Nephron (organoid): Measurements from ENCODE around the gene TCERG1L.

Experiments
- H3K27ac Mint-ChIP-seq, 3 experiments: 2 replicates each; pipeline ENCODE4 v1.8.0; 2020; ENCODE audit warnings: mixed read lengths in 3 of 3, mild to moderate bottlenecking in 2 of 3, moderate library complexity in 1 of 3
- H3K27me3 Mint-ChIP-seq: 2 replicates; pipeline ENCODE4 v1.8.0; 2021; ENCODE audit warnings: low read depth, mild to moderate bottlenecking, moderate library complexity, mixed read lengths
- H3K36me3 Mint-ChIP-seq: 2 replicates; pipeline ENCODE4 v1.8.0; 2020; ENCODE audit warnings: low read depth, mixed read lengths
- H3K4me1 Mint-ChIP-seq: 2 replicates; pipeline ENCODE4 v1.8.0; 2020; ENCODE audit warnings: mixed read lengths
- H3K4me3 Mint-ChIP-seq, 3 experiments: 2 replicates each; pipeline ENCODE4 v1.8.0; 2020; ENCODE audit warnings: mild to moderate bottlenecking in 3 of 3, mixed read lengths in 3 of 3, moderate library complexity in 2 of 3
- H3K9me3 Mint-ChIP-seq: 2 replicates; pipeline ENCODE4 v1.8.0; 2020; ENCODE audit warnings: mixed read lengths
- CTCF ChIP-seq, 3 experiments: fragments of 200-600 bp; sonication (generic); IDR thresholded peaks; one replicate each; pipeline ENCODE4 v1.5.0; 2021; ENCODE audit warnings: antibody characterized with exemption in 3 of 3; ENCODE audit not compliant: unreplicated experiment in 3 of 3

The TCERG1L gene

GRCh38 chr10:131168238-131168875 is 143.2 kb downstream of the TCERG1L start:
- no peak overlapping the region for H3K27ac Mint-ChIP-seq

GRCh38 chr10:131167036-131167860 is 144.3 kb downstream of the TCERG1L start:
- H3K9me3 Mint-ChIP-seq: no peaks in the 10 kb centered on the region
- peaks cover 13% of the 10 kb centered on the region for H3K27me3 Mint-ChIP-seq
- TF ChIP-seq CTCF (IDR thresholded peaks at IDR 0.05; ENCODE audit: unreplicated experiment in 3 of 3): no peak
- no peak overlapping the region for H3K4me3 Mint-ChIP-seq
- H3K36me3 Mint-ChIP-seq: no peaks in the 10 kb centered on the region
- H3K27ac Mint-ChIP-seq: no peak overlapping the region
- H3K4me1 Mint-ChIP-seq: peaks cover 23% of the 10 kb centered on the region

More at GRCh38 chr10:131168238-131168875, 143.2 kb downstream of the TCERG1L start:
- Mint-ChIP-seq H3K9me3 (no peaks in the 10 kb centered on the region), H3K4me3 (no peak overlapping the region), H3K27me3 (peaks cover 6% of the 10 kb centered on the region), H3K36me3 (no peaks in the 10 kb centered on the region), H3K4me1 (peaks cover 14% of the 10 kb centered on the region)
- no peak for TF ChIP-seq CTCF (IDR thresholded peaks at IDR 0.05; ENCODE audit: unreplicated experiment in 3 of 3)

GRCh38 chr10:131166486-131166885 is 145.0 kb downstream of the TCERG1L start:
- Mint-ChIP-seq H3K36me3 (no peaks in the 10 kb centered on the region), H3K4me1 (peaks cover 18% of the 10 kb centered on the region), H3K9me3 (no peaks in the 10 kb centered on the region), H3K27ac (no peak overlapping the region), H3K27me3 (peaks cover 19% of the 10 kb centered on the region), H3K4me3 (no peak overlapping the region)
- TF ChIP-seq CTCF (IDR thresholded peaks at IDR 0.05; ENCODE audit: unreplicated experiment in 3 of 3): no peak

GRCh38 chr10:131165092-131165491 is 146.4 kb downstream of the TCERG1L start:
- TF ChIP-seq CTCF (IDR thresholded peaks at IDR 0.05; ENCODE audit: unreplicated experiment in 3 of 3): no peak
- peaks cover 27% of the 10 kb centered on the region for H3K27me3 Mint-ChIP-seq

GRCh38 chr10:131162866-131163843 is 148.4 kb downstream of the TCERG1L start:
- Mint-ChIP-seq H3K27ac (peak overlapping the region in 2 of 3 experiments; percentile 9 to 66), H3K4me3 (no peak overlapping the region), H3K27me3 (peaks cover 45% of the 10 kb centered on the region), H3K36me3 (no peaks in the 10 kb centered on the region), H3K4me1 (peaks cover 17% of the 10 kb centered on the region), H3K9me3 (no peaks in the 10 kb centered on the region)
- TF ChIP-seq CTCF (IDR thresholded peaks at IDR 0.05; ENCODE audit: unreplicated experiment in 3 of 3): no peak

More at GRCh38 chr10:131165092-131165491, 146.4 kb downstream of the TCERG1L start:
- no peaks in the 10 kb centered on the region for H3K36me3 Mint-ChIP-seq
- no peaks in the 10 kb centered on the region for H3K9me3 Mint-ChIP-seq
- no peak overlapping the region for H3K4me3 Mint-ChIP-seq
- no peak overlapping the region for H3K27ac Mint-ChIP-seq
- H3K4me1 Mint-ChIP-seq: peaks cover 12% of the 10 kb centered on the region
